AML-193 (cell line): ENCODE data around the gene ST3GAL4.
A peak's percentile ranks its signal among the peaks of the same experiment; 100 is the strongest.
"Not testable (repeated sequence)": the region's sequence is repeated elsewhere in the genome, so short reads cannot be mapped to it uniquely, and the experiment has no call there.

Source experiments
- DNase-seq, 2 experiments: peaks; one replicate each; lab custom pipeline; 2025; lab: John Stamatoyannopoulos, UW

The ST3GAL4 gene

DNA sequence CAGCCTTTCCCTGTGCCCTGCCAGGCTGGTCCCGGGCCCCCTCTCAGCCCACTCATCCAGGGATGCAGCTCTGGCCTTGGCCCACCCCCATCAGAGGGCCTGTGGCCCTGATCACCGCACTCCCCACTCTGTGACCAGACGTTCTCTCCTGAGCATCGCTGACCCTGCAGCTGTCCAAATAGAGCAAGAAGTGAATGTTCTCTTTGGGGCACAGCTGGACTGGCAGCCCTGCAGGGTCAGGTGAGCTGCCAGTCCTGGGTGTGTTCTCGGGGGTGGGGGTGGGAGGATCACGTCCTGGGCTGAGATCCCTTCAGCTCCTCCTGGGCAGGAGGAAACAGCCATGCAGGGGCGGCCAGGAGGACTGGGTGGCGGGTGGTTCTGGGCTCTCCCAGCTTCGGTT is 9.2 kb downstream of the ST3GAL4 start:
- DNase-seq = not testable (repeated sequence)

DNA sequence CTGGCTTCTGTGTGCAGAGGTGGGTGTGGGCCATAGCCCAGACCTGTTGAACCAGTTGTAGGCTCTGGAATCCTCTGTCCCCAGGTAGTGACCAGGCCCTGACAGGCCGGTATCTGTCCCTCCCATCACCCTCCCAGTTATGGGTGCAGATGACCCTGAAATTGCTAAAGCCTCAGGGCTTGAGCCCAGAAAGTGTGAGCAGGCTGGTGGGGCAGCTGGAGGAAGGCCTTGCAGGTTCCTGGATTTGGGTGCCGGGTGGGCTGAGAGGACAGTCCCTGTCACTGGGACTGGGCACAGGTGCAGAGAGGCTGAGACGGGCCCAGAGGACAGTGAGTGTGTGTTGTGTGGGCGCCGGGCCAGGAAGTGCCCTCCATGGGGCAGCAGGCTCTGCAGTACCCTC is 10.0 kb downstream of the ST3GAL4 start:
- not testable (repeated sequence) for DNase-seq

DNA sequence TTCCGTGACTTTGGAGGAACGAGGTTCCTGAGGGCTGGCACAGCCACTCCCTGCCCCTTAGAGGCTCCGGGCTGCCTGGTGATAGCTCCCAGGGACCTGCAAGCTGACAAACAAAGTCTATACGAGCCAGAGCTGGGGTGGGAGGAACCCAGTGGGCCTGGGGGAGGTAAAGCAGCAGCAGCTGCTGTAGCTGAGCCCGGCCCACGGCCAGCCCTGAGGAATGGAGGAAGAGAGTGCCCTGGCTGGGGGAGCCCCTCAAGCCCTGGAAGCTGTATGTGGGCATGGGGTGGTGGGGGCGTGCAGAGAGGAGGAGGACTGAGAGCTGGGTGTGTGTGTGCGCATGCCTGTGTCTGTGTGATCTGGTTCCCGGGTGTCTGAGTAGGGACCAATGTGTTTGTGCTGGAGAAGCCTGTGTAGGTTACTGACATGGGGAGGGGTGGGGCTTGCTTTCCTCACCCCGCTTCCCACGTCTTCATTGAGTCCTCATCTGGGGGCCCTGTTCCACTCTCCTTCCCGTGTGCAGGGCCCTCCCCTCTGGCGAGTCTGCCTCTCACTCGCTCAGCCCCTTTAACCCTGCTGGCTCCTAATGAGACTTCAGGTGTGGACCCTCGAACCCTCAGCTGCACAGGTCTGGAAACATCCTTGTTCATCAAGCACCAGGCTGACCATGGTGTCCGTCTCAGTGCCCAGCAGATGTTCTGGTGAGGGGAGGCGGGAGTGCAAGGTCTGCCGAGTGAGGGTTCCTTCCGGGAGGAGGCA is 10.8 kb downstream of the ST3GAL4 start:
- DNase-seq = no peak

DNA sequence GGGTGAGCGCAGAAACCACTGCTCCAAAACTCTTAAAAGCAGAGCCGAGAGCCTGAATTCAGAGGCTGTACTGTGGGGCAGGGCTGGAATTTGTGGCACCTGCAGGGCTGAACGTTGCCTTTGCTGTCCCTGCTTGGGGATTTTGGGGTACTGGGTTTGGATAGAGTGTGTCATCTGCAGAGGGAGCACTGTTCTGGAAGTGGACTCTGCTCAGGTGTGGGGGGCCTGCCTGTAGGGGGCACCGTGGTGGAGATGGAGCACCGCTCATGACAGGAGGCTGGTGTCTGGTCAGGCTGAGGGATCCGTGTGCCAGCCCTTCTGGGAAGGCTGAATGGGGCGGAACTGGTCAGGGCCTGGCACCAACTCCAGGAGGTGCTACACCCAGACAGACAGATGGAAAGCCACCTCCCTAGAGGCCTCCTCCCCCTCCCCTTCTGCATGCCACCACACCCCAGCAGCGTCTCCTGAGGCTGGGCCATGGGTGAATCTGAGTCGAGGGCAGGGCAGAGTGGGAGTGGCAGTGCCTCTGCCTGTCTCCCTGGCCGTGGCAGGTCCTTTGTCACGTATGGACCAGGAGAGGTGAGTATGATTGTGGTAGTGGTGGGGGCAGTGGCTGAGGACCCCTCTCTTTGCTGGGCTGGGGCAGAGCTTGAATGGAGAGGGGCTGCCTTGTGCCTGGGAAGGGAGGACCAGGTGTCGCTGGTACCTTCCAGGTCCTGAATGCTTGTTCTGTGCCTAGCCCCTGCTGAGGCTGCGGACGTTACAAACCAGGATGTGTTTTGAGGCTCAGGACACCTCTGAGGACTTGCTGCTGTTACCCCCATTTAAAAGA is 11.6 kb downstream of the ST3GAL4 start:
- not testable (repeated sequence) for DNase-seq

DNA sequence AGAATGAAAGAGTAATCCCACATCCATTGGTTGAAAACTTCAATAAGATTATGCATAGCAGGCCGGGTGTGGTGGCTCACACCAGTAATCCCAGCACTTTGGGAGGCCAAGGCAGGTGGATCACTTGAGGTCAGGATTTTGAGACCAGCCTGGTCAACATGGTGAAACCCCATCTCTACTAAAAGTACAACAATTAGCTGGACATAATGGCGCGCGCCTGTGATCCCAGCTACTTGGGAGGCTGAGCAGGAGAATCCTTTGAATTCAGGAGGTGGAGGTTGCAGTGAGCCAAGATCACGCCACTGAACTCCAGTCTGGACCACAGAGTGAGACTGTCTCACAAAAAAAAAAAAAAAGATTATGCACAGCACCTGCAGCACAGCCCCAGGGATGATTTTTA is 12.3 kb downstream of the ST3GAL4 start:
- not testable (repeated sequence) for DNase-seq

DNA sequence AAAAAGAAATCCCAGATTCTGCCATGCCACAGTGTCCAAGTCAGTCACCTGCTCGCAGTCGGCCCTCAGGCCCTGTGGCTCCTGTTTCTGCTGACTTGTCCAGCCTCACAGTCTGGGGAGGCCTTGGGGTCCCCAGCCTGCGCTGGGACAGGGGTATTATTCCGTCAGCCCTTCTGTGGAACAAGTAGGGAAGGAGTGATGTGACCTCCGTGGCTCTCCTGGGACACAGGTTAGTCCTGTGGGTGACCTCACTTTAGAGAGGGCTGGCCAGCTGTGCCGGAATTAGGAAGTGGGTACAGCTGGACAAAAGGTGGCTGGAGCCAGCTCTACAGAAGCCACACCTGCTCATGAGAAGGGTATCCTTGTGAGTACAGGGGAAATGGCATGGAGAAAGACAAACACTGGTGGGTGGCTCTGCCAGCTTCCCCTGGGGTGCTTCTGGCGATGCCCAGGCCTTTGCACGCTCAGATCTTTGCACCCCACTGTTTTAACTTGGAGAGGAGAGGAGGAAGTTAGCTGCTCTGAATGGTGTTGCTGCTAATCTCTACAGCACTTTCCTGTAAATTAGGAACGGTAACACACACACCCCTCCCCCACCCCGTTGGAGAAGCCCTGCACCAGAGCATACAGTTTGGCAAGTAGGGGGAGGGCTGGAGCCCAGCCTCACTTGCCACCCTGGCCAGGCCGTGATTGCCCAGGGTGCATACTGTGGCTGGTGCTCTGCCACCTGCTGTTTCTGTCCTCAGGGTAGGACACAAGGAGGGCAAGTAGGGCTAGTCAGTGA is 13.0 kb downstream of the ST3GAL4 start:
- DNase-seq = peak; percentile 47 to 58

DNA sequence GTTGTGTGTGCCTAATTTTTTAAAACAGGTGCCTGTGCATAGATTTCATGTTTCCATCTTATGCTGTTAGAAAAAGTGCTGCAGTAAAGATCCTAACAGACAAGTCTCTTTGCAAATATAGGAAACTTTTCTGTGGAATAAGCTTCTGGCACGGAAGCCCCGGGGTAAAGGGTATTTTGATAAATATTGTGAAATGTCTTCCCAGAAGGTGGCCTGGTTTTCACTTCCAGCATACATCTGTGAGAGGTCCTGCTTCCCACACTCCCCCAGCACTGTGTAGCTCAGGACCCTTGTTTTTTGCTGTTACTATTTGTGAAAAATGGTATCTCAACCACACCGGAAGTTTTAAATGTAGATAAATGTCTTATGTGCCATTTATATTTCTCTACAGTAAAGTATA is 14.5 kb downstream of the ST3GAL4 start:
- DNase-seq = no peak

DNA sequence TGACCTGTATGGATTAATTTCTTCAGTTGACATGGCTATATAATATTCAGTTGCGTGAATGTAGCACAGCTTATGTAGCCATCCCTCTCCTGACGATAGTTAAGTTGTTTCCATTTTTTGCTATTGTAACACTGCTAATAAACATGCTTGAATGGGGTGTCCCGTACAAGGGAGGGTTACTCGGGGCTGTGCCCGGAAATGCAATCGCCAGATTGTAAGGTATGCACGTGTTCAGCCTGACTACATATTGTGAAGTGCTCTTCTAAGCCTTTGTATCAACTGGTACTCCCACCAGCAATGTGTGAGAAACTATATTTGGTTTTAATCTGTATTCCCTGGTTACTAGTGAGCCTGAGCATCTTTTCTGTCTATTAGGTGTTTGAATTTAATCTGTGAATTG is 16.1 kb downstream of the ST3GAL4 start:
- no peak for DNase-seq

DNA sequence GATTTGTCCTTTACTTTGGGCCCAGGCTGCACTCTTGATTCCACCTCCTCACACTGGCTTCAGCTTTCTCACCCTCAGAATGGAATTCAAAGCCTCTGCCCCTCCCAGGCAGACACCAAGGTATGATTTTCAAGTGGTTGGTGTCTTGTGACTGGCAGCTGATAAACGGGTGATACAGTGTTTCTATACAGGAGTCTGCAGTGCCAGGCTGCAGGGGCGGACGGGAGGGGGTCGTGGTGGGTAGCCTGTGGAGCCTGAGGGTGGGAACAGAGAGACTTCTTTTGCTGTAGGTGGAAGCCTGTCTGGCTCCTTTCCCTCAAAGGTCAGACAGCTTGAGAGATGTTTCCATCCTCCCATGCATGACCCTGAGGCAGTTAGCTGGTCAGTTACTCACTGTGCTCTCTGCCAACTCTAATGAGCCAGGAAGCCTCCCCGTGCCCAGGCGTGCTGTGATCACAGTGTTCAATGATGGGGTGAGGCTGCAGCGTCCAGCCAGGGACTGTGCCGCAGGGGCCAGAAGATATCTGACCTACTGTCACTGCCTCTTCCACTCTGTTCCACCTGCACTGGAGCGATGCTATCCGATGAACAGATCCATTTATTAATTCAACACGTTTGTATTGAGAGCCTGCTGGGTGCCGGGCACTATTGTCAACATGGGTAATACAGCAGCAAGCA is 18.0 kb downstream of the ST3GAL4 start:
- DNase-seq = not testable (repeated sequence)

DNA sequence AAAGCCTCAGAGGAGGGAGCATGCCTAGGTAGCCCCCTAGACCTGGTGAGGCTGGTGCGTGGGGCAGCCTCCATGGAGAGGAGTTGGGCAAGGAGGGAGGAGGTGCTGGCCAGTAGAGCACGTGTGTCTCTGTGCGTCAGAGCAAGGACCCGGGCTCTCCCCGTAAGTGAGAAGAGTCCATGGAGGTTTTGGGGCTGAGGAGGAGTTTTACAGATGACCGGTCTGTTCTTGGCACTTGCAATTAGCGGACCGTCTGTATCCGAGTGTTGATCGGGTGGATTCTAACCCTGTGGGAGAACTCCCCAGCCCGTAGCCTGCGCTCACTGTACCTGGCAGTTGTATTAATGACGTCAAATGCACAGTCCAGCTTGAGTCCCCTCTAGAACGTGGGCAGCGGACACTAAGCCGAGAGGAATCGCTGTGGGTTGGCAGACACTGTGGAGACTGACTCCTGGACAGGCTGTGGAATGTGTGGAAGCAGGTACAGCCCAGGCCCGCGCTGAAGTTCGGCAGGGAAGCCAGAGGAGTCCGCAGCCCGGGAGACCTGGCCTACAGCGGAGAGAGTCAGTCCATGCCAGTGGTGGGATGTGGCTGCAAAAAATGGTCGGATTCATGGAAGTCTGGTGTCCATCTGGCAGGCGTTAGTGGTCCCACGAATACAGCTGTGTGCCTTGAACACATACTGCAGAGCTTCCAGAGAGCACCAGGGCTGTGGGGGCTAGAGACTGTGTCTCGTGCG is 19.2 kb downstream of the ST3GAL4 start:
- not testable (repeated sequence) for DNase-seq

DNA sequence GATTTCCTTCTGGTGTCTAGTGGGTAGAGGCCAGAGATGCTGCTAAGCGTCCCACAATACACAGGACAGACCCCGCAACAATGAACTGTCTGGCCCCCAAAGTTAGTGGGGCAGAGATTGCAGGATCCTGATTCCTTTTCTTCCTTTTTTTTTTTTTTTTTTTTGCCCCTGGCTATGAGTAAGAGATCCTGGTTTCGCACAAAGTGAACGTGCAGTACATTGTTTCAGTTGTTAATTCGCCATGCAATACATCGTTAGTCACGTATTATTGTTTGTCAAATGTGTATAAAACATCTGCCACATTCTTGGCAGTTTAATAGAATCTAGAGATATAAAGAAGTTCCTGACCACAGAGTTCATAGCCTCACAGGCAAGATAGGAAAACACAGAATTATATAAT is 20.2 kb downstream of the ST3GAL4 start:
- no peak for DNase-seq

DNA sequence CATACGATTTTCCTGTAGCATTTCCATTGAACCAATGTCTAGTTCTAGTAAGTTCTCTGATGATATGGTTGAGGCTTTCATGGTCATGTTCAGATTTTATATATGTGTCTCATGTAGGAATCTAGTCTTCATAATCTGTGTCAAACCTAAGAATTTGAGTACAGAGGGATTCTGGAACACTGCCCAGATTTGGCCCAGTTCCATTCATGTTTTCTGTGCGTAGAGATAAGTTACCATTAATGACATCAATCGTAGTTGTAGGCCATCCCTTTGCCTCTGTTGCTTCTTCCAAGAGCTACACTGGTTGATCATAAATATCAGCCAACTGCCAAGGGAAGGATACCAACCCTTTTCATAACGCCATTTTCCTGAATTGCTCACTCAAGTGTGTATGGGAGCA is 23.3 kb downstream of the ST3GAL4 start:
- no peak for DNase-seq

DNA sequence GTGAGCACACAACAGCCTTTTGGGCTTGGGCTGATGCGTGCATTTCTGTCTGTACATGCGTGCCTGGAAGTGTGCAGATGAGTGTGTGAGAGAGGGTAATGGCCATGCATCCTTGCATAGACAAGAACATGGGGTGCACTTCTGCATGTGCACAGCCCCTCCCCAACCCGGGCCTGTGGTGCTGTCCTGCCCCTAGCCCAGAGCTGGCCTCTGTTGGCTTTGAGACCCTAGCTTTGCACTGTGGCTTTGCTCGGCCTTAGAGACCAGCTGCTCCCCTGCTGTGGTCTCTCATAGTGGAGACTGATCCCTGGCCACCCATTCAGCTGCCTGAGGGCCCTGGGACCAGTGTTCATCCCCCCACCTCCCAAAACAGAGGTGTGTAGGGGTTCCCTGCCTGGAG is 25.4 kb downstream of the ST3GAL4 start:
- DNase-seq = no peak

DNA sequence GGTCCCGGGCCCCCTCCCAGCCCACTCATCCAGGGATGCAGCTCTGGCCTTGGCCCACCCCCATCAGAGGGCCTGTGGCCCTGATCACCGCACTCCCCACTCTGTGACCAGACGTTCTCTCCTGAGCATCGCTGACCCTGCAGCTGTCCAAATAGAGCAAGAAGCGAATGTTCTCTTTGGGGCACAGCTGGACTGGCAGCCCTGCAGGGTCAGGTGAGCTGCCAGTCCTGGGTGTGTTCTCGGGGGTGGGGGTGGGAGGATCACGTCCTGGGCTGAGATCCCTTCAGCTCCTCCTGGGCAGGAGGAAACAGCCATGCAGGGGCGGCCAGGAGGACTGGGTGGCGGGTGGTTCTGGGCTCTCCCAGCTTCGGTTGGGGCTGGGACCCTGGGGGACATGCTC is 26.5 kb downstream of the ST3GAL4 start:
- DNase-seq = not testable (repeated sequence)

DNA sequence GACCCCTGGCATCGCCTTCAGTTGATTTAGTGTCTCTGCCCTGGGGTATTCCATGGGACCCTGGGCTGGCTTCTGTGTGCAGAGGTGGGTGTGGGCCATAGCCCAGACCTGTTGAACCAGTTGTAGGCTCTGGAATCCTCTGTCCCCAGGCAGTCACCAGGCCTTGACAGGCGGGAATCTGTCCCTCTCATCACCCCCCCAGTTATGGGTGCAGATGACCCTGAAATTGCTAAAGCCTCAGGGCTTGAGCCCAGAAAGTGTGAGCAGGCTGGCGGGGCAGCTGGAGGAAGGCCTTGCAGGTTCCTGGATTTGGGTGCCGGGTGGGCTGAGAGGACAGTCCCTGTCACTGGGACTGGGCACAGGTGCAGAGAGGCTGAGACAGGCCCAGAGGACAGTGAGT is 27.2 kb downstream of the ST3GAL4 start:
- not testable (repeated sequence) for DNase-seq

DNA sequence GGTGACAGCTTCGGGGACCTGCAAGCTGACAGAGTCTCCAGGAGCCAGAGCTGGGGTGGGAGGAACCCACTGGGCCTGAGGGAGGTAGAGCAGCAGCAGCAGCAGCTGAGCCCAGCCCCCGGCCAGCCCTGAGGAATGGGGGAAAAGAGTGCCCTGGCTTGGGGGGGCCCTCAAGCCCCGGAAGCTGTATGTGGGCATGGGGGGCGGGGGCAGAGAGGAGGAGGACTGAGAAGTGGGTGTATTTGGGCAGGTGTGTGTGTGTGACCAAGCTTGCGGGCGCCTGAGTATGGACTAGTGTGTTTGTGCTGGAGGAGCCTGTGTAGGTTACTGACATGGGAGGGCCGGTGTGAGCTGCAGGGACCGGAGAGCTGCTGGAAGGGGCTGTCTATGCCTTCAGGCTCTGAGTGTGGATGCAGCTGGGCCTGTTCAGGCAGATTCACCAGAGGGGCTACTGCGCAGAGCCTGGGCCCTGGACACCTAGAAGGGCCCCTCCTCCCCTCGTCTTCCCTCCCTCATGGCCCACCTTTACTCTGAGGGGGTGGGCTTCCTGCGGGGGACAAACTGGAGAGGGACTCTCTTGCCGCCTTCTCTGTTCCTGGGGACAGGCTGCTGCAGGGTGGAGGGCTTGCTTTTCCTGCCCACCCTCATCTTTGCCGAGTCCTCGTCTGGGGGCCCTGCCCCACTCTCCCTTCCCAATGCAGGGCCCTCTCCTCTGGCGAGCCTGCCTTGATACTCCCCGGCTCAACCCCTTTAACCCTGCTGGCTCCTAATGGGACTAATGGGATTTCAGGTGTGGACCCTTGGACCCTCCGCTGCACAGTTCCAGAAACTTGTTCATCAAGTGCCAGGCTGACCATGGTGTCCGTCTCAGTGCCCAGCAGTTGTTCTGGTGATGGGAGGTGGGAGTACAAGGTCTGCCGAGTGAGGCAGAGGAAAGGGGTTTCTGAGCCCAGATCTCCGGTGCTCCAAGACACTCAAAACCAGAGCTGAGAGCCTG is 28.2 kb downstream of the ST3GAL4 start:
- no peak for DNase-seq

DNA sequence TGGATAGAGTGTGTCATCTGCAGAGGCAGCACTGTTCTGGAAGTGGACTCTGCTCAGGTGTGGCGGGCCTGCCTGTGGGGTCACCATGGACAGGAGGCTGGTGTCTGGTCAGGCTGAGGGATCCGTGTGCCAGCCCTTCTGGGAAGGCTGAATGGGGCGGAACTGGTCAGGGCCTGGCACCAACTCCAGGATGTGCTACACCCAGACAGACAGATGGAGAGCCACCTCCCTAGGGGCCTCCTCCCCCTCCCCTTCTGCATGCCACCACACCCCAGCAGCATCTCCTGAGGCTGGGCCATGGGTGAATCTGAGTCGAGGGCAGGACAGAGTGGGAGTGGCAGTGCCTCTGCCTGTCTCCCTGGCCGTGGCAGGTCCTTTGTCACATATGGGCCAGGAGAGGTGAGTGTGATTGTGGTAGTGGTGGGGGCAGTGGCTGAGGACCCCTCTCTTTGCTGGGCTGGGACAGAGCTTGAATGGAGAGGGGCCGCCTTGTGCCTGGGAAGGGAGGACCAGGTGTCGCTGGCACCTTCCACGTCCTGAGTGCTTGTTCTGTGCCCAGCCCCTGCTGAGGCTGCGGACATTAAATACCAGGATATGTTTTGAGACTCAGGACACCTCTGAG is 29.1 kb downstream of the ST3GAL4 start:
- DNase-seq = no peak

DNA sequence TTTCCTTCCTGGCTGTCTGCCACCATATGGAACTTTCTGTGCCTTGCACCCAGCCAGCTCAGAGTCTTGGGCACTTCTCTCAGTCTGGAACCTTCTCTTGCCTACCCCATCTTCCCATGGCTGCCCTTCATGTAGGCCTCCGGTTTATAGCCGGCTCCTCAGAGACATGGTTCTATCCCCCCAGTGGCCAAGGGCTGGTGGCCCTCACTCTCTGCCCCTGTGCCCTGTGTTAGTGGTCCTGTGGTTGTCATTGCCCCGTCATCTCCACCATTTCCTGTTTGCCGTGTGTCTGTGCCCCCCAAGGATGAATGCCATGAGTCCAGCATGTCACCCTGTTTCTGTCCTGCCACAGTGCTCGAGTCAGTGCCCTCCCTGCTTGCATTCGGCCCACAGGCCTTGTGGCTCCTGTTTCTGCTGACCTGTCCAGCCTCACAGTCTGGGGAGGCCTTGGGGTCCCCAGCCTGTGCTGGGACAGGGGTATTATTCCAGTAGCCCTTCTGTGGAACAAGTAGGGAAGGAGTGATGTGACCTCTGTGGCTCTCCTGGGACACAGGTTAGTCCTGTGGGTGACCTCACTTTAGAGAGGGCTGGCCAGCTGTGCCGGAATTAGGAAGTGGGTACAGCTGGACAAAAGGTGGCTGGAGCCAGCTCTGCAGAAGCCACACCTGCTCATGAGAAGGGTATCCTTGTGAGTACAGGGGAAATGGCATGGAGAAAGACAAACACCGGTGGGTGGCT is 30.7 kb downstream of the ST3GAL4 start:
- no peak for DNase-seq

DNA sequence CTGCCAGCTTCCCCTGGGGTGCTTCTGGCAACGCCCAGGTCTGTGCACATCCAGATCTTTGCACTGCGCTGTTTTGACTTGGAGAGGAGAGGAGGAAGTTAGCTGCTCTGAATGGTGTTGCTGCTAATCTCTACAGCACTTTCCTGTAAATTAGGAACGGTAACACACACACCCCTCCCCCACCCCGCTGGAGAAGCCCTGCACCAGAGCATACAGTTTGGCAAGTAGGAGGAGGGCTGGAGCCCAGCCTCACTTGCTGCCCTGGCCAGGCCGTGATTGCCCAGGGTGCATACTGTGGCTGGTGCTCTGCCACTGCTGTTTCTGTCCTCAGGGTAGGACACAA is 31.2 kb downstream of the ST3GAL4 start:
- DNase-seq = peak; percentile 64 to 70
